Kidney epithelial cell (primary cell): Measurements from ENCODE around the gene ZFHX3. TPM values are rescaled to one million over a fixed set of nuclear protein-coding genes. Genes with fewer than 3 reads are reported as not detected.
A peak's percentile ranks its signal among the peaks of the same experiment; 100 is the strongest.
"Not testable (repeated sequence)": the region's sequence is repeated elsewhere in the genome, so short reads cannot be mapped to it uniquely, and the experiment has no call there.

Source experiments
- DNase-seq: peaks from one replicate; pipeline ENCODE4 v3.0.0-alpha.2; 2010; ENCODE audit warnings: low read depth
- H3K27me3 ChIP-seq: 2 replicates; pipeline ENCODE4 v1.6.0; 2011; ENCODE audit warnings: low read length; ENCODE audit not compliant: control insufficient read depth, insufficient read depth
- H3K36me3 ChIP-seq: 2 replicates; pipeline ENCODE4 v1.5.1; 2011; ENCODE audit warnings: low read length; ENCODE audit not compliant: control insufficient read depth, insufficient read depth
- H3K4me3 ChIP-seq: 2 replicates; pipeline ENCODE4 v1.5.1; 2011; ENCODE audit warnings: low read depth, mild to moderate bottlenecking, control low read depth, low read length
- CTCF ChIP-seq: IDR thresholded peaks from 2 replicates; pipeline ENCODE4 v1.5.1; 2011; ENCODE audit warnings: mild to moderate bottlenecking, moderate library complexity, low read length, control low read depth, inconsistent platforms; ENCODE audit not compliant: insufficient read depth, poor library complexity, severe bottlenecking
- total RNA-seq: library from RNA; depleted of rRNA; stranded (reverse); fragments of >200 nt; gene quantifications from 2 replicates; pipeline ENCODE4 v1.2.3, GENCODE V29; 2015

The ZFHX3 gene
- total RNA-seq, 1 donor from 2014 or later: 19.9 TPM

GRCh38 chr16:72991644-72992043 is 56.3 kb downstream of the ZFHX3 start:
- no peaks in the 10 kb centered on the region for H3K36me3 ChIP-seq
- DNase-seq: no peak
- no peak for TF ChIP-seq CTCF
- no peaks in the 10 kb centered on the region for H3K27me3 ChIP-seq
- H3K4me3 ChIP-seq: no peak overlapping the region

DNA sequence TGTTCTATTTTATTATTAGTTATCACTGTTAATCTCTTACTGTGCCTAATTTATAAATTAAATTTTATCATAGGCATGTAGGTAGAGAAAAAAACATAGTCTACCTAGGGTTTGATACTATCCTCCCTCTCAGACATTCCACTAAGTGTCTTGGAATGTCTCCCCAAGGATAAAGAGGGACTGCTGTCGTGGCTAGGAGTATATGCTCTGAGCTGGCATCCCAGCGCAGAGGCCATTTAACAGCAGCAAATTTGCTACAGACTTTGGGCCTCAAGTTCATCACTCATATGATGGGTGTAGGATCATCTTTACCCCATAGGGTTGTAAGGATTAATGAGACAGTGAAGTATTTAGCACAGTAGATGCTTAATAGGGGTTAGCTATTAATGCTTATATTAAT is 56.7 kb downstream of the ZFHX3 start:
- no peak for DNase-seq
- no peak for TF ChIP-seq CTCF
- Histone ChIP-seq H3K27me3 (no peaks in the 10 kb centered on the region), H3K36me3 (no peaks in the 10 kb centered on the region), H3K4me3 (no peak overlapping the region)

GRCh38 chr16:72990571-72990970 is 57.4 kb downstream of the ZFHX3 start:
- Histone ChIP-seq H3K36me3 (no peaks in the 10 kb centered on the region), H3K27me3 (no peaks in the 10 kb centered on the region), H3K4me3 (no peak overlapping the region)
- no peak for DNase-seq
- no peak for TF ChIP-seq CTCF

DNA sequence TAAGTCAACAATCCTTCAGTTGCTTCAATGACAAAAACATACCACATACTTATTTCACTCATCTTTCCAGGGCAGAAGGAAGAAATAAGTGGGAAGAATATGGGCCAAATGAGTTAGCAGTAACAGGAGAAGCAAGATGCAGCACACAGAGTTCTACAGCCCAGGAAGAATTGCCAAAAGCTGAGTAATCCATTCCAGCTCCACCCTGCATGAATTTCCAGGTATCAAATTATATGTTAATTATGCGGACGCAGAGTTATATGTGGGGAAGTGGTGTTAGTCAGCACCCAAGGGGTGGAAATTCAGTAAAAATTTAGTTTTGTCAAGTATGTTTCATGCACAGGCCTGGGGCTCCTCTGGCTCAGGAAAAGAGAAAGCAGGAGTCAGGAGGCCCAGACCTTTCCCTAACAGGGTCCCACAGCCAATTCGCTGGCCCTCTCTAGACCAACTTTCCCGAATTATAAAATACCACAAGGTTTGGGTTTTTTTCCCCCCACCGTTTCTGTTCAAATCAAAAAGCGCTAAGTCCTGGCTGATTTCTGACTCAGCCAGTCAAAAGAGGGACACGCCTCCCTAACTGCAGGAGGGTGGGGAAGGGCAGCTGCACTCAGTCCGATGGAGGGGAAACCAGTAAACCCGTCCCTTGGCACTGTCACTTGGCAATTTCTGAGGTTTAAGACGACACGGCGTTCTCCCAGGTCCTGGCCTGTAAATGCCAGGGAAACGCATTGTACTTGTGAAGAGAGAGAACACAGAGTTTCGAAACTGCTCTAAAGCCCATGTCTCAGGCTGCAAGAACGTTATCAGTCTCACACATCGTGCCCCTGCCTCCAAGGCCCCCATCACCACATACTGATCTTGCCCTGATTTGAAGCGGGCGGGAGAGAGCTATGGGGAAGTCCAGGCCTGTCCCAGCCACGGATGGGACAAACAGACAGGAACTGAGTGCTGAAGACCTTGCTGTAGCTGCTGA is 58.1 kb downstream of the ZFHX3 start:
- TF ChIP-seq CTCF: no peak
- Histone ChIP-seq H3K36me3 (no peaks in the 10 kb centered on the region), H3K27me3 (no peaks in the 10 kb centered on the region), H3K4me3 (no peak overlapping the region)
- peak; percentile 63 for DNase-seq

DNA sequence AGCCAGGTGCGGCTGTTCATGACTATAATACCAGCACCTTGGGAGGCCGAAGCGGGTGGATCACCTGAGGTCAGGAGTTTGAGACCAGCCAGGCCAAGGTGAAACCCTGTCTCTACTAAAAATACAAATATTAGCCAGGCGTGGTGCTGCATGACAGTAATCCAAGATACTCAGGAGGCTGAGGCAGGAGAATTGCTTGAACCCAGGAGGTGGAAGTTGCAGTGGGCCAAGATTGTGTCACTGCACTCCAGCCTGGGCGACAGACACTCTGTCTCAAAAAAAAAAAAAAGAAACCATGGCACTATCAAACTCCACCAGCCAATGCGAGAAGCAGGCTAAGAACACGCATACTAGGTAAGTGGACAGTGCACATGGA is 58.7 kb downstream of the ZFHX3 start:
- DNase-seq, H3K4me3 ChIP-seq: not testable (repeated sequence)

GRCh38 chr16:72988569-72988968 is 59.4 kb downstream of the ZFHX3 start:
- H3K4me3 ChIP-seq: no peak overlapping the region
- H3K36me3 ChIP-seq: no peaks in the 10 kb centered on the region
- no peak for TF ChIP-seq CTCF
- DNase-seq: no peak
- no peaks in the 10 kb centered on the region for H3K27me3 ChIP-seq

More for the DNA sequence above, 58.7 kb downstream of the ZFHX3 start:
- H3K36me3 ChIP-seq, H3K27me3 ChIP-seq: not testable (repeated sequence)
